ENCODE data around the gene GNGT2. TPM values are rescaled to one million over a fixed set of nuclear protein-coding genes. Genes with fewer than 3 reads are reported as not detected.
"Not testable (repeated sequence)": the region's sequence is repeated elsewhere in the genome, so short reads cannot be mapped to it uniquely, and the experiment has no call there.

The GNGT2 gene
- total and polyA plus RNA-seq, 4 donors = 1.00 to 4.0 (median 1.7) TPM

GRCh38 chr17:49175978-49176377, 34.4 kb downstream of the GNGT2 start:
- WGBS, 2 donors = 84 to 89% methylated on average over 11 of the region's 11 CpGs
- H3K4me1 ChIP-seq (ENCODE audit: control insufficient read depth in 1 of 2, insufficient read depth in 2 of 2, low read length in 2 of 2); H3K36me3 ChIP-seq (ENCODE audit: control insufficient read depth in 1 of 2, insufficient read depth in 2 of 2, low read length in 1 of 2); intact Hi-C loops (cut with DNase I); DNase-seq; ATAC-seq (ENCODE audit: low FRiP score); H3K27me3 ChIP-seq (ENCODE audit: control insufficient read depth in 1 of 2, insufficient read depth in 2 of 2, low read length in 1 of 2); H3K4me3 ChIP-seq (ENCODE audit: low read length in 2 of 2); H3K27ac ChIP-seq (ENCODE audit: low read depth in 1 of 2, low read length in 2 of 2): not testable (repeated sequence)
- H3K9me3 ChIP-seq (ENCODE audit: control insufficient read depth, low read length) = peaks cover 15% of the 10 kb centered on the region

GRCh38 chr17:49170711-49171110, 39.7 kb downstream of the GNGT2 start:
- H3K27me3 ChIP-seq (ENCODE audit: control insufficient read depth in 1 of 2, insufficient read depth in 2 of 2, low read length in 1 of 2); ATAC-seq (ENCODE audit: low FRiP score); H3K36me3 ChIP-seq (ENCODE audit: control insufficient read depth in 1 of 2, insufficient read depth in 2 of 2, low read length in 1 of 2); H3K27ac ChIP-seq (ENCODE audit: low read depth in 1 of 2, low read length in 2 of 2); H3K4me3 ChIP-seq (ENCODE audit: low read length in 2 of 2); intact Hi-C loops (cut with DNase I); DNase-seq; H3K9me3 ChIP-seq (ENCODE audit: control insufficient read depth, low read length); H3K4me1 ChIP-seq (ENCODE audit: control insufficient read depth in 1 of 2, insufficient read depth in 2 of 2, low read length in 2 of 2): not testable (repeated sequence)
- whole genome bisulfite sequencing, 2 donors = 79 to 84% methylated on average over 3 of the region's 3 CpGs

- no peaks in the 10 kb centered on the region for H3K4me1 ChIP-seq (ENCODE audit: control insufficient read depth in 1 of 2, insufficient read depth in 2 of 2, low read length in 2 of 2)
- no peak overlapping the region for H3K27ac ChIP-seq (ENCODE audit: low read depth in 1 of 2, low read length in 2 of 2)
- intact Hi-C loops (cut with DNase I) = no loop called here
- H3K36me3 ChIP-seq (ENCODE audit: control insufficient read depth in 1 of 2, insufficient read depth in 2 of 2, low read length in 1 of 2) = no peaks in the 10 kb centered on the region
- no peak for DNase-seq
- ATAC-seq (ENCODE audit: low FRiP score) = no peak
- no peak overlapping the region for H3K4me3 ChIP-seq (ENCODE audit: low read length in 2 of 2)
- no peaks in the 10 kb centered on the region for H3K27me3 ChIP-seq (ENCODE audit: control insufficient read depth in 1 of 2, insufficient read depth in 2 of 2, low read length in 1 of 2)
- no peaks in the 10 kb centered on the region for H3K9me3 ChIP-seq (ENCODE audit: control insufficient read depth, low read length)
- WGBS, 2 donors = 77 to 82% methylated on average over 2 of the region's 2 CpGs
Observed at GRCh38 chr17:49170216-49170615, 40.2 kb downstream of the GNGT2 start.

- ATAC-seq (ENCODE audit: low FRiP score) (no peak), DNase-seq (no peak)
- intact Hi-C loops (cut with DNase I) = no loop called here
- Histone ChIP-seq H3K4me3 (ENCODE audit: low read length in 2 of 2) (no peak overlapping the region), H3K36me3 (ENCODE audit: control insufficient read depth in 1 of 2, insufficient read depth in 2 of 2, low read length in 1 of 2) (no peaks in the 10 kb centered on the region), H3K4me1 (ENCODE audit: control insufficient read depth in 1 of 2, insufficient read depth in 2 of 2, low read length in 2 of 2) (no peaks in the 10 kb centered on the region), H3K27ac (ENCODE audit: low read depth in 1 of 2, low read length in 2 of 2) (no peak overlapping the region), H3K9me3 (ENCODE audit: control insufficient read depth, low read length) (no peaks in the 10 kb centered on the region), H3K27me3 (ENCODE audit: control insufficient read depth in 1 of 2, insufficient read depth in 2 of 2, low read length in 1 of 2) (no peaks in the 10 kb centered on the region)
- 64 to 65% methylated on average over 9 of the region's 9 CpGs for WGBS, 2 donors
Observed at GRCh38 chr17:49168706-49169105, 41.7 kb downstream of the GNGT2 start.

- Histone ChIP-seq H3K9me3 (ENCODE audit: control insufficient read depth, low read length) (no peaks in the 10 kb centered on the region), H3K27me3 (ENCODE audit: control insufficient read depth in 1 of 2, insufficient read depth in 2 of 2, low read length in 1 of 2) (no peaks in the 10 kb centered on the region), H3K4me1 (ENCODE audit: control insufficient read depth in 1 of 2, insufficient read depth in 2 of 2, low read length in 2 of 2) (no peaks in the 10 kb centered on the region), H3K4me3 (ENCODE audit: low read length in 2 of 2) (no peak overlapping the region), H3K27ac (ENCODE audit: low read depth in 1 of 2, low read length in 2 of 2) (no peak overlapping the region), H3K36me3 (ENCODE audit: control insufficient read depth in 1 of 2, insufficient read depth in 2 of 2, low read length in 1 of 2) (no peaks in the 10 kb centered on the region)
- ATAC-seq (ENCODE audit: low FRiP score) = no peak
- DNase-seq = no peak
- intact Hi-C loops (cut with DNase I) = no loop called here
- 88% methylated on average over 2 of the region's 2 CpGs for WGBS, 2 donors
Observed at GRCh38 chr17:49165143-49165542, 45.2 kb downstream of the GNGT2 start.

GRCh38 chr17:49162866-49163265, 47.5 kb downstream of the GNGT2 start:
- WGBS, 2 donors = 59 to 65% methylated on average over 4 of the region's 4 CpGs
- H3K9me3 ChIP-seq (ENCODE audit: control insufficient read depth, low read length) = no peaks in the 10 kb centered on the region
- no peaks in the 10 kb centered on the region for H3K27me3 ChIP-seq (ENCODE audit: control insufficient read depth in 1 of 2, insufficient read depth in 2 of 2, low read length in 1 of 2)

GRCh38 chr17:49157784-49158183, 52.6 kb downstream of the GNGT2 start:
- WGBS, 2 donors = 69 to 71% methylated on average over 8 of the region's 8 CpGs
- no peak overlapping the region for H3K27ac ChIP-seq (ENCODE audit: low read depth in 1 of 2, low read length in 2 of 2)
- DNase-seq (no peak), ATAC-seq (ENCODE audit: low FRiP score) (no peak)
- no peaks in the 10 kb centered on the region for H3K9me3 ChIP-seq (ENCODE audit: control insufficient read depth, low read length)
- H3K36me3 ChIP-seq (ENCODE audit: control insufficient read depth in 1 of 2, insufficient read depth in 2 of 2, low read length in 1 of 2) = no peaks in the 10 kb centered on the region
- H3K4me3 ChIP-seq (ENCODE audit: low read length in 2 of 2) = no peak overlapping the region
- no peaks in the 10 kb centered on the region for H3K27me3 ChIP-seq (ENCODE audit: control insufficient read depth in 1 of 2, insufficient read depth in 2 of 2, low read length in 1 of 2)
- intact Hi-C loops (cut with DNase I) = no loop called here
- H3K4me1 ChIP-seq (ENCODE audit: control insufficient read depth in 1 of 2, insufficient read depth in 2 of 2, low read length in 2 of 2) = no peaks in the 10 kb centered on the region

More at GRCh38 chr17:49162866-49163265, 47.5 kb downstream of the GNGT2 start:
- no peak for ATAC-seq (ENCODE audit: low FRiP score)
- Histone ChIP-seq H3K4me1 (ENCODE audit: control insufficient read depth in 1 of 2, insufficient read depth in 2 of 2, low read length in 2 of 2) (no peaks in the 10 kb centered on the region), H3K27ac (ENCODE audit: low read depth in 1 of 2, low read length in 2 of 2) (no peak overlapping the region), H3K36me3 (ENCODE audit: control insufficient read depth in 1 of 2, insufficient read depth in 2 of 2, low read length in 1 of 2) (no peaks in the 10 kb centered on the region), H3K4me3 (ENCODE audit: low read length in 2 of 2) (no peak overlapping the region)
- intact Hi-C loops (cut with DNase I) = no loop called here
- no peak for DNase-seq

GRCh38 chr17:49156256-49156655, 54.1 kb downstream of the GNGT2 start:
- no peaks in the 10 kb centered on the region for H3K4me1 ChIP-seq (ENCODE audit: control insufficient read depth in 1 of 2, insufficient read depth in 2 of 2, low read length in 2 of 2)
- no peak for DNase-seq
- intact Hi-C loops (cut with DNase I) = no loop called here
- H3K9me3 ChIP-seq (ENCODE audit: control insufficient read depth, low read length) = no peaks in the 10 kb centered on the region
- WGBS, 2 donors = 80 to 83% methylated on average over 11 of the region's 11 CpGs
- no peaks in the 10 kb centered on the region for H3K27me3 ChIP-seq (ENCODE audit: control insufficient read depth in 1 of 2, insufficient read depth in 2 of 2, low read length in 1 of 2)
- no peak overlapping the region for H3K4me3 ChIP-seq (ENCODE audit: low read length in 2 of 2)
- H3K27ac ChIP-seq (ENCODE audit: low read depth in 1 of 2, low read length in 2 of 2) = no peak overlapping the region
- no peak for ATAC-seq (ENCODE audit: low FRiP score)
- H3K36me3 ChIP-seq (ENCODE audit: control insufficient read depth in 1 of 2, insufficient read depth in 2 of 2, low read length in 1 of 2) = no peaks in the 10 kb centered on the region
